Measurements from ENCODE around the gene DAPP1. TPM values are rescaled to one million over a fixed set of nuclear protein-coding genes. Genes with fewer than 3 reads are reported as not detected.

DAPP1 gene
- total and polyA plus RNA-seq, 2 donors (not counting 3 experiments of a cell fraction or from before 2014, with no cell fraction given), result not detected

GRCh38 chr4:99783940-99784339 lies 32.7 kb upstream of the DAPP1 start:
- TF ChIP-seq POLR2A (IDR thresholded peaks at IDR 0.05; ENCODE audit: low read depth, low read length), result no peak
- TF ChIP-seq EZH2 (IDR thresholded peaks at IDR 0.05; ENCODE audit: borderline replicate concordance, low read depth, low read length, severe bottlenecking), result no peak
- no peak for TF ChIP-seq JUN (IDR thresholded peaks at IDR 0.05; ENCODE audit: borderline replicate concordance, insufficient read depth, insufficient read length, low read depth)
- no peak for TF ChIP-seq MAX (IDR thresholded peaks at IDR 0.05; ENCODE audit: insufficient read depth, insufficient read length)
- TF ChIP-seq MYC (IDR thresholded peaks at IDR 0.05; ENCODE audit: low read depth, low read length), result no peak
- no peak for TF ChIP-seq POLR2AphosphoS5 (IDR thresholded peaks at IDR 0.05; ENCODE audit: insufficient read depth, low read depth, low read length)
- TF ChIP-seq CTCF (IDR thresholded peaks at IDR 0.05; ENCODE audit: extremely low read depth in 1 of 2, insufficient read depth in 1 of 2, low read depth in 1 of 2, low read length in 2 of 2), result no peak
- no peak for TF ChIP-seq GATA2 (IDR thresholded peaks at IDR 0.05; ENCODE audit: insufficient read depth, insufficient read length, low read depth, low read length)
- TF ChIP-seq FOS (IDR thresholded peaks at IDR 0.05; ENCODE audit: borderline replicate concordance, insufficient read depth, low read length), result no peak
- Histone ChIP-seq H3K9ac (replicated peaks; ENCODE audit: extremely low read depth, insufficient read depth, low read length) (no peak overlapping the region), H3K27me3 (ENCODE audit: control insufficient read depth in 2 of 2, insufficient read depth in 2 of 2, low read length in 2 of 2) (no peaks in the 10 kb centered on the region), H3K4me1 (ENCODE audit: control insufficient read depth, extremely low read depth, insufficient read depth, low read length) (no peaks in the 10 kb centered on the region), H3K9me3 (replicated peaks; ENCODE audit: control insufficient read depth, insufficient read depth, low read length) (no peaks in the 10 kb centered on the region), H3K4me3 (replicated peaks in 1 of 3; ENCODE audit: insufficient read depth in 1 of 3, low read depth in 1 of 3, low read length in 3 of 3) (no peak overlapping the region), H3K4me2 (ENCODE audit: insufficient read depth, low read length) (no peak overlapping the region), H3K36me3 (ENCODE audit: control insufficient read depth in 2 of 2, extremely low read depth in 1 of 2, insufficient read depth in 2 of 2, low read length in 2 of 2) (no peaks in the 10 kb centered on the region), H3K79me2 (ENCODE audit: control insufficient read depth, insufficient read depth, low read length) (no peaks in the 10 kb centered on the region), H4K20me1 (replicated peaks; ENCODE audit: control insufficient read depth, extremely low read depth, insufficient read depth, low read length) (no peaks in the 10 kb centered on the region), H3K9me1 (replicated peaks; ENCODE audit: control insufficient read depth, extremely low read depth, insufficient read depth, low read length) (no peaks in the 10 kb centered on the region), H3K27ac (ENCODE audit: insufficient read depth, low read depth, low read length) (no peak overlapping the region), H2AFZ (ENCODE audit: low read depth, low read length) (no peak overlapping the region)
- POLR2A ChIA-PET, result no interaction called here
- FAIRE-seq (no peak), DNase-seq (ENCODE audit: low read depth, low spot score) (no peak)
- BruUV-seq (replicated peaks), result no TSS peak
- CTCF ChIA-PET, result no interaction called here
- intact Hi-C loops (cut with micrococcal nuclease) (no loop called here), dilution Hi-C loops (cut with MboI; ENCODE audit: extremely low pct_ligation_motif_present, low sequenced_read_pairs) (no loop called here)
